ENCODE results near the gene SHISAL2A. TPM values are rescaled to one million over a fixed set of nuclear protein-coding genes. Genes with fewer than 3 reads are reported as not detected.

Gene SHISAL2A
- total RNA-seq, 2 experiments from 2014 or later: 11.3 to 11.4 TPM

- CTCF ChIA-PET: interaction anchor here (0.6 to 1.3 kb wide), 2 partner anchors 85 to 705 kb away, joined by 3 to 4 read pairs; no protein-coding TSS in a partner anchor
- Mint-ChIP-seq H3K4me1 (ENCODE audit: low read depth) (peaks cover 38% of the 10 kb centered on the region), H3K27me3 (ENCODE audit: low read depth) (no peaks in the 10 kb centered on the region), H3K27ac (peak overlapping the region; percentile 56), H3K36me3 (ENCODE audit: low read depth) (peaks cover 13% of the 10 kb centered on the region), H3K9me3 (no peaks in the 10 kb centered on the region), H3K4me3 (peak overlapping the region; percentile 75)
- no peak for DNase-seq
- intact Hi-C loops (cut with micrococcal nuclease): no loop called here
Measured at GRCh38 chr1:52601519-52601918, 31.4 kb upstream of the SHISAL2A start.

GRCh38 chr1:52601991-52602855 lies 30.7 kb upstream of the SHISAL2A start, which contains the start of gene GPX7:
GPX7 (plus strand) TSS chr1:52602371; CDS start chr1:52602410, 39 bp downstream.
- intact Hi-C loops (cut with micrococcal nuclease): loop anchor here (1.0 to 2.0 kb wide), 3 partner anchors 31 to 57 kb away; partner anchors contain the start of genes SHISAL2A and TUT4
- Mint-ChIP-seq H3K36me3 (ENCODE audit: low read depth) (peaks cover 19% of the 10 kb centered on the region), H3K27ac (peak within 1 kb of the TSS; percentile 91), H3K9me3 (no peaks in the 10 kb centered on the region), H3K27me3 (ENCODE audit: low read depth) (no peaks in the 10 kb centered on the region), H3K4me3 (peak within 1 kb of the TSS; percentile 90), H3K4me1 (ENCODE audit: low read depth) (peaks cover 38% of the 10 kb centered on the region)
- DNase-seq: peak; percentile 59
- CTCF ChIA-PET: interaction anchor here (0.6 to 1.3 kb wide), 2 partner anchors 84 to 706 kb away, joined by 3 to 4 read pairs; no protein-coding TSS in a partner anchor

- CTCF ChIA-PET: interaction anchor here (0.6 to 1.4 kb wide), 4 partner anchors 10 to 199 kb away, joined by 3 to 4 read pairs (median 4); partner anchors contain the start of genes ORC1 and SHISAL2A
- peaks cover 38% of the 10 kb centered on the region for H3K4me1 Mint-ChIP-seq (ENCODE audit: low read depth)
Measured at GRCh38 chr1:52602856-52603600, 29.9 kb upstream of the SHISAL2A start.

GRCh38 chr1:52603630-52604029 lies 29.3 kb upstream of the SHISAL2A start:
- no peak for DNase-seq
- peaks cover 38% of the 10 kb centered on the region for H3K4me1 Mint-ChIP-seq (ENCODE audit: low read depth)
- H3K27me3 Mint-ChIP-seq (ENCODE audit: low read depth): no peaks in the 10 kb centered on the region
- peak overlapping the region; percentile 91 for H3K27ac Mint-ChIP-seq
- no peaks in the 10 kb centered on the region for H3K9me3 Mint-ChIP-seq
- CTCF ChIA-PET: interaction anchor here (0.6 to 1.4 kb wide), 4 partner anchors 10 to 200 kb away, joined by 3 to 4 read pairs (median 4); partner anchors contain the start of genes ORC1 and SHISAL2A
- peaks cover 23% of the 10 kb centered on the region for H3K36me3 Mint-ChIP-seq (ENCODE audit: low read depth)
- intact Hi-C loops (cut with micrococcal nuclease): loop anchor here (2.0 kb wide), 1 partner anchor 55 kb away; no protein-coding TSS in a partner anchor
- peak overlapping the region; percentile 90 for H3K4me3 Mint-ChIP-seq

More at GRCh38 chr1:52602856-52603600, 29.9 kb upstream of the SHISAL2A start:
- H3K36me3 Mint-ChIP-seq (ENCODE audit: low read depth): peaks cover 22% of the 10 kb centered on the region
- no peaks in the 10 kb centered on the region for H3K9me3 Mint-ChIP-seq
- peak; percentile 41 for DNase-seq
- intact Hi-C loops (cut with micrococcal nuclease): loop anchor here (1.0 to 2.0 kb wide), 3 partner anchors 30 to 56 kb away; partner anchors contain the start of genes SHISAL2A and TUT4
- peak overlapping the region; percentile 90 for H3K4me3 Mint-ChIP-seq
- H3K27ac Mint-ChIP-seq: peak overlapping the region; percentile 91
- no peaks in the 10 kb centered on the region for H3K27me3 Mint-ChIP-seq (ENCODE audit: low read depth)

- peak overlapping the region; percentile 91 for H3K27ac Mint-ChIP-seq
- peak overlapping the region; percentile 90 for H3K4me3 Mint-ChIP-seq
- peaks cover 23% of the 10 kb centered on the region for H3K36me3 Mint-ChIP-seq (ENCODE audit: low read depth)
- DNase-seq: no peak
- intact Hi-C loops (cut with micrococcal nuclease): no loop called here
- no peaks in the 10 kb centered on the region for H3K27me3 Mint-ChIP-seq (ENCODE audit: low read depth)
- CTCF ChIA-PET: interaction anchor here (0.6 to 1.4 kb wide), 4 partner anchors 11 to 200 kb away, joined by 3 to 4 read pairs (median 4); partner anchors contain the start of genes ORC1 and SHISAL2A
- no peaks in the 10 kb centered on the region for H3K9me3 Mint-ChIP-seq
- H3K4me1 Mint-ChIP-seq (ENCODE audit: low read depth): peaks cover 38% of the 10 kb centered on the region
Measured at GRCh38 chr1:52604063-52604770, 28.8 kb upstream of the SHISAL2A start.

GRCh38 chr1:52613636-52614373 lies 19.2 kb upstream of the SHISAL2A start:
- Mint-ChIP-seq H3K4me3 (no peak overlapping the region), H3K9me3 (no peaks in the 10 kb centered on the region), H3K36me3 (ENCODE audit: low read depth) (peaks cover 3% of the 10 kb centered on the region), H3K27ac (no peak overlapping the region), H3K27me3 (ENCODE audit: low read depth) (no peaks in the 10 kb centered on the region), H3K4me1 (ENCODE audit: low read depth) (peaks cover 9% of the 10 kb centered on the region)
- intact Hi-C loops (cut with micrococcal nuclease): no loop called here
- CTCF ChIA-PET: interaction anchor here (0.9 kb wide), 1 partner anchor 8 kb away, joined by 3 read pairs; no protein-coding TSS in a partner anchor
- no peak for DNase-seq

GRCh38 chr1:52614671-52615070 lies 18.3 kb upstream of the SHISAL2A start:
- no peak for DNase-seq
- no peaks in the 10 kb centered on the region for H3K9me3 Mint-ChIP-seq
- H3K27ac Mint-ChIP-seq: no peak overlapping the region
- H3K4me3 Mint-ChIP-seq: no peak overlapping the region
- H3K36me3 Mint-ChIP-seq (ENCODE audit: low read depth): peaks cover 3% of the 10 kb centered on the region
- no peaks in the 10 kb centered on the region for H3K27me3 Mint-ChIP-seq (ENCODE audit: low read depth)
- CTCF ChIA-PET: no interaction called here
- H3K4me1 Mint-ChIP-seq (ENCODE audit: low read depth): peaks cover 9% of the 10 kb centered on the region
- intact Hi-C loops (cut with micrococcal nuclease): no loop called here

- Mint-ChIP-seq H3K4me3 (no peak overlapping the region), H3K36me3 (ENCODE audit: low read depth) (peaks cover 6% of the 10 kb centered on the region), H3K4me1 (ENCODE audit: low read depth) (peaks cover 9% of the 10 kb centered on the region), H3K27me3 (ENCODE audit: low read depth) (no peaks in the 10 kb centered on the region), H3K27ac (no peak overlapping the region), H3K9me3 (no peaks in the 10 kb centered on the region)
- DNase-seq: no peak
- CTCF ChIA-PET: no interaction called here
- intact Hi-C loops (cut with micrococcal nuclease): no loop called here
Measured at GRCh38 chr1:52615489-52616042, 17.4 kb upstream of the SHISAL2A start.

GRCh38 chr1:52621950-52622349 lies 11.0 kb upstream of the SHISAL2A start:
- Mint-ChIP-seq H3K9me3 (peaks cover 3% of the 10 kb centered on the region), H3K4me3 (no peak overlapping the region), H3K4me1 (ENCODE audit: low read depth) (no peaks in the 10 kb centered on the region), H3K36me3 (ENCODE audit: low read depth) (peaks cover 5% of the 10 kb centered on the region), H3K27ac (no peak overlapping the region), H3K27me3 (ENCODE audit: low read depth) (no peaks in the 10 kb centered on the region)
- no peak for DNase-seq
- CTCF ChIA-PET: no interaction called here
- intact Hi-C loops (cut with micrococcal nuclease): no loop called here

- Mint-ChIP-seq H3K36me3 (ENCODE audit: low read depth) (peaks cover 5% of the 10 kb centered on the region), H3K27ac (no peak overlapping the region), H3K4me1 (ENCODE audit: low read depth) (no peaks in the 10 kb centered on the region), H3K9me3 (peaks cover 3% of the 10 kb centered on the region), H3K27me3 (ENCODE audit: low read depth) (no peaks in the 10 kb centered on the region), H3K4me3 (no peak overlapping the region)
- intact Hi-C loops (cut with micrococcal nuclease): no loop called here
- CTCF ChIA-PET: interaction anchor here (0.7 kb wide), 1 partner anchor 52 kb away, joined by 3 read pairs; no protein-coding TSS in a partner anchor
- DNase-seq: no peak
Measured at GRCh38 chr1:52623812-52624211, 9.2 kb upstream of the SHISAL2A start.

GRCh38 chr1:52627028-52627427 lies 5.9 kb upstream of the SHISAL2A start:
- H3K27me3 Mint-ChIP-seq (ENCODE audit: low read depth): no peaks in the 10 kb centered on the region
- no peak for DNase-seq
- H3K9me3 Mint-ChIP-seq: peaks cover under 1% of the 10 kb centered on the region
- intact Hi-C loops (cut with micrococcal nuclease): no loop called here
- H3K4me1 Mint-ChIP-seq (ENCODE audit: low read depth): peaks cover 10% of the 10 kb centered on the region
- H3K4me3 Mint-ChIP-seq: no peak overlapping the region
- no peaks in the 10 kb centered on the region for H3K36me3 Mint-ChIP-seq (ENCODE audit: low read depth)
- CTCF ChIA-PET: interaction anchor here (0.7 kb wide), 1 partner anchor 551 kb away, joined by 6 read pairs; no protein-coding TSS in a partner anchor
- no peak overlapping the region for H3K27ac Mint-ChIP-seq

Data from activated naive CD4-positive, alpha-beta T cell treated with anti-CD3 and anti-CD28 coated beads for 36 hours (primary cell).